SK-N-SH (cell line): ENCODE results near the gene FRY. TPM values are rescaled to one million over a fixed set of nuclear protein-coding genes. Genes with fewer than 3 reads are reported as not detected.

ENCODE experiments used
- CTCF ChIA-PET: fragments of 300-600, 350-600 bp; formaldehyde crosslinking; extraction: SDS; loops from one replicate; lab custom pipeline; 2021; lab: Yijun Ruan, JAX
- POLR2A ChIA-PET: fragments of 350-600 bp; sonication (Branson Sonifier 250); formaldehyde crosslinking; extraction: SDS; loops from one replicate; lab custom pipeline; 2020; ENCODE audit warnings: antibody characterized with exemption, inconsistent platforms; lab: Yijun Ruan, JAX
- DNase-seq: peaks from one replicate; pipeline ENCODE4 v3.0.0; 2012
- H2AFZ ChIP-seq: fragments of 200-600 bp; sonication (generic); 2 replicates; pipeline ENCODE4 v1.8.1; 2016; ENCODE audit warnings: antibody characterized with exemption, mild to moderate bottlenecking, low read depth
- H3F3A ChIP-seq: fragments of 200-600 bp; sonication (generic); replicated peaks from 2 replicates; pipeline ENCODE3; 2016; ENCODE audit warnings: antibody characterized with exemption, mild to moderate bottlenecking; ENCODE audit not compliant: insufficient read depth
- H3K27ac ChIP-seq, 2 experiments: fragments of 200-500 bp in 1 of 2; fragments of 200-600 bp in 1 of 2; sonication (Bioruptor generic) in 1 of 2; sonication (generic), shearing (Covaris generic) in 1 of 2; 2 replicates each; pipeline versions ENCODE4 v1.5.1 to v1.6.1; 2014 to 2016; ENCODE audit warnings: low read depth in 2 of 2, inconsistent platforms in 1 of 2, low read length in 1 of 2, mild to moderate bottlenecking in 1 of 2, mixed read lengths in 1 of 2
- H3K27me3 ChIP-seq: fragments of 200-600 bp; sonication (generic), shearing (Covaris generic); 2 replicates; pipeline ENCODE4 v1.6.1; 2016; ENCODE audit warnings: mixed run types; ENCODE audit not compliant: insufficient read depth
- H3K36me3 ChIP-seq, 2 experiments: fragments of 200-500 bp in 1 of 2; fragments of 200-600 bp in 1 of 2; sonication (Bioruptor generic) in 1 of 2; sonication (generic) in 1 of 2; replicated peaks in 1 of 2; 2 replicates each; pipeline versions ENCODE3 to v1.5.1; 2014 to 2016; ENCODE audit warnings: low read length in 1 of 2, mild to moderate bottlenecking in 1 of 2; ENCODE audit not compliant: insufficient read depth in 2 of 2, control insufficient read depth in 1 of 2
- H3K4me1 ChIP-seq, 2 experiments: fragments of 200-500 bp in 1 of 2; fragments of 200-600 bp in 1 of 2; sonication (Bioruptor generic) in 1 of 2; sonication (generic), shearing (Covaris generic) in 1 of 2; 2 replicates each; pipeline versions ENCODE4 v1.5.1 to v1.6.1; 2014 to 2016; ENCODE audit warnings: low read depth in 1 of 2, low read length in 1 of 2, mixed run types in 1 of 2; ENCODE audit not compliant: insufficient read depth in 2 of 2, control insufficient read depth in 1 of 2
- H3K4me2 ChIP-seq: fragments of 200-600 bp; sonication (generic), shearing (Covaris generic); 2 replicates; pipeline ENCODE4 v1.6.1; 2017; ENCODE audit warnings: mixed run types
- H3K4me3 ChIP-seq, 2 experiments: fragments of 200-500 bp in 1 of 2; fragments of 200-600 bp in 1 of 2; sonication (Bioruptor generic) in 1 of 2; sonication (generic), shearing (Covaris generic) in 1 of 2; 2 replicates each; pipeline versions ENCODE4 v1.5.1 to v1.8.1; 2014 to 2016; ENCODE audit warnings: low read depth in 2 of 2, inconsistent platforms in 1 of 2, low read length in 1 of 2, mild to moderate bottlenecking in 1 of 2, mixed read lengths in 1 of 2, moderate library complexity in 1 of 2
- H3K79me2 ChIP-seq: fragments of 200-600 bp; sonication (generic); 2 replicates; pipeline ENCODE4 v1.8.1; 2017; ENCODE audit warnings: mild to moderate bottlenecking; ENCODE audit not compliant: insufficient read depth
- H3K9ac ChIP-seq: fragments of 200-600 bp; sonication (generic); 2 replicates; pipeline ENCODE4 v1.6.1; 2017; ENCODE audit warnings: mixed run types
- H3K9me2 ChIP-seq: fragments of 200-600 bp; sonication (generic); 2 replicates; pipeline ENCODE4 v1.6.1; 2017; ENCODE audit warnings: mixed run types
- H3K9me3 ChIP-seq: fragments of 200-600 bp; sonication (generic); 2 replicates; pipeline ENCODE4 v1.6.1; 2017; ENCODE audit warnings: mixed run types, mild to moderate bottlenecking, moderate library complexity
- H4K20me1 ChIP-seq: fragments of 200-600 bp; sonication (generic); 2 replicates; pipeline ENCODE4 v1.6.1; 2017; ENCODE audit warnings: mild to moderate bottlenecking, mixed run types; ENCODE audit not compliant: insufficient read depth
- EP300 ChIP-seq, 2 experiments: IDR thresholded peaks; 2 replicates each; pipeline versions ENCODE4 v1.4.0 to v1.6.1; 2012; ENCODE audit warnings: borderline replicate concordance in 1 of 2, low read depth in 1 of 2, low read length in 1 of 2
- GATA2 ChIP-seq: sonication (generic); formaldehyde crosslinking; IDR thresholded peaks from 2 replicates; pipeline ENCODE4 v1.5.0; 2020; ENCODE audit warnings: mild to moderate bottlenecking, missing genetic modification reagents
- MEF2A ChIP-seq: IDR thresholded peaks from 2 replicates; pipeline ENCODE4 v1.4.0; 2012; ENCODE audit warnings: low read depth, borderline replicate concordance
- MXI1 ChIP-seq: IDR thresholded peaks from 2 replicates; pipeline ENCODE4 v1.6.1; 2012; ENCODE audit warnings: mild to moderate bottlenecking, low read depth, low read length, improper control_type of control experiment
- NRF1 ChIP-seq: IDR thresholded peaks from 2 replicates; pipeline ENCODE4 v1.6.1; 2012; ENCODE audit warnings: low read depth, mild to moderate bottlenecking, low read length
- RAD21 ChIP-seq: IDR thresholded peaks from 2 replicates; pipeline ENCODE4 v1.6.1; 2012; ENCODE audit warnings: mild to moderate bottlenecking, low read length
- RFX5 ChIP-seq: IDR thresholded peaks from 2 replicates; pipeline ENCODE4 v1.6.1; 2012; ENCODE audit warnings: mild to moderate bottlenecking, improper control_type of control experiment, low read length
- SIN3A ChIP-seq: IDR thresholded peaks from 2 replicates; pipeline ENCODE4 v1.6.1; 2012; ENCODE audit warnings: low read depth, mild to moderate bottlenecking, low read length, moderate library complexity, borderline replicate concordance
- SMC3 ChIP-seq: IDR thresholded peaks from 2 replicates; pipeline ENCODE4 v1.6.1; 2012; ENCODE audit warnings: low read depth, low read length, improper control_type of control experiment
- TCF12 ChIP-seq: IDR thresholded peaks from 2 replicates; pipeline ENCODE4 v1.4.0; 2012
- YY1 ChIP-seq: IDR thresholded peaks from 2 replicates; pipeline ENCODE4 v1.4.0; 2012; ENCODE audit warnings: low read depth, mild to moderate bottlenecking
- WGBS: methylation state at CpG from one replicate; pipeline ENCODE4 v1.1.6; 2017; ENCODE audit warnings: low lambda C conversion rate; 5-methylcytosine and 5-hydroxymethylcytosine counted together
- polyA plus RNA-seq, 3 experiments: library from polyadenylated mRNA; depleted of rRNA; stranded (reverse); fragments of >200 nt; gene quantifications; 2 replicates each; pipeline ENCODE4 v1.2.3, GENCODE V29; 2012
- TF ChIP-seq, protein P1 (sequence below): fragments of 200-600 bp; sonication (generic); IDR thresholded peaks from 2 replicates; pipeline ENCODE4 v1.6.1; 2017; ENCODE audit warnings: antibody characterized with exemption, mild to moderate bottlenecking, moderate library complexity
- TF ChIP-seq, protein P2 (sequence below): IDR thresholded peaks from 2 replicates; pipeline ENCODE4 v1.6.1; 2012; ENCODE audit warnings: mild to moderate bottlenecking, low read depth, low read length, moderate library complexity
- TF ChIP-seq, protein P3 (sequence below): IDR thresholded peaks from 2 replicates; pipeline ENCODE4 v1.4.0; 2012; ENCODE audit warnings: low read depth, borderline replicate concordance
- TF ChIP-seq, protein P4 (sequence below): IDR thresholded peaks from 2 replicates; pipeline ENCODE4 v1.4.0; 2012; ENCODE audit warnings: low read depth
- TF ChIP-seq, protein P5 (sequence below): IDR thresholded peaks from 2 replicates; pipeline ENCODE4; 2012

The FRY gene
- polyA plus RNA-seq, 1 of the 3 experiments (the other 2 are of a cell fraction): 1.4 TPM

DNA sequence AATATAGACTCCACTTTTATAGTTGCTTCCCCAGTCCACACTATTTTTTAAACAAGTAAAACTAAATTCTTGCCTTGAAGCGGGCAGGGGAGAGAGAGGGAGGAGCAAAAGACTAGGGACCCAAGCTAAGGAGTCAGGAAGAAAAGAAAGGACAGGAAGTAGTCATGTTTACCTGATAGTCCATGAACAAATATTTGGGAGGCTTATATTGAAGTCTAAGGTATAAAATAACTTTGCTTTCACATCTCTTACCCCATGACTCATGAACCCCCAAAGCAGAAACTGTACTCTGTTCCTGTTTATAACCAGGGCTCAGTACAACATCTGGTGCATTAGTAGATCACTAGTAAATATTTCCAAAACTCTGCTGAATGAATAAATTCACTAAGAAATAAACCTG is 216.3 kb downstream of the FRY start (continued):
- TF ChIP-seq, protein P1, sequence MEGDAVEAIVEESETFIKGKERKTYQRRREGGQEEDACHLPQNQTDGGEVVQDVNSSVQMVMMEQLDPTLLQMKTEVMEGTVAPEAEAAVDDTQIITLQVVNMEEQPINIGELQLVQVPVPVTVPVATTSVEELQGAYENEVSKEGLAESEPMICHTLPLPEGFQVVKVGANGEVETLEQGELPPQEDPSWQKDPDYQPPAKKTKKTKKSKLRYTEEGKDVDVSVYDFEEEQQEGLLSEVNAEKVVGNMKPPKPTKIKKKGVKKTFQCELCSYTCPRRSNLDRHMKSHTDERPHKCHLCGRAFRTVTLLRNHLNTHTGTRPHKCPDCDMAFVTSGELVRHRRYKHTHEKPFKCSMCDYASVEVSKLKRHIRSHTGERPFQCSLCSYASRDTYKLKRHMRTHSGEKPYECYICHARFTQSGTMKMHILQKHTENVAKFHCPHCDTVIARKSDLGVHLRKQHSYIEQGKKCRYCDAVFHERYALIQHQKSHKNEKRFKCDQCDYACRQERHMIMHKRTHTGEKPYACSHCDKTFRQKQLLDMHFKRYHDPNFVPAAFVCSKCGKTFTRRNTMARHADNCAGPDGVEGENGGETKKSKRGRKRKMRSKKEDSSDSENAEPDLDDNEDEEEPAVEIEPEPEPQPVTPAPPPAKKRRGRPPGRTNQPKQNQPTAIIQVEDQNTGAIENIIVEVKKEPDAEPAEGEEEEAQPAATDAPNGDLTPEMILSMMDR: no peak
- TF ChIP-seq, protein P2, sequence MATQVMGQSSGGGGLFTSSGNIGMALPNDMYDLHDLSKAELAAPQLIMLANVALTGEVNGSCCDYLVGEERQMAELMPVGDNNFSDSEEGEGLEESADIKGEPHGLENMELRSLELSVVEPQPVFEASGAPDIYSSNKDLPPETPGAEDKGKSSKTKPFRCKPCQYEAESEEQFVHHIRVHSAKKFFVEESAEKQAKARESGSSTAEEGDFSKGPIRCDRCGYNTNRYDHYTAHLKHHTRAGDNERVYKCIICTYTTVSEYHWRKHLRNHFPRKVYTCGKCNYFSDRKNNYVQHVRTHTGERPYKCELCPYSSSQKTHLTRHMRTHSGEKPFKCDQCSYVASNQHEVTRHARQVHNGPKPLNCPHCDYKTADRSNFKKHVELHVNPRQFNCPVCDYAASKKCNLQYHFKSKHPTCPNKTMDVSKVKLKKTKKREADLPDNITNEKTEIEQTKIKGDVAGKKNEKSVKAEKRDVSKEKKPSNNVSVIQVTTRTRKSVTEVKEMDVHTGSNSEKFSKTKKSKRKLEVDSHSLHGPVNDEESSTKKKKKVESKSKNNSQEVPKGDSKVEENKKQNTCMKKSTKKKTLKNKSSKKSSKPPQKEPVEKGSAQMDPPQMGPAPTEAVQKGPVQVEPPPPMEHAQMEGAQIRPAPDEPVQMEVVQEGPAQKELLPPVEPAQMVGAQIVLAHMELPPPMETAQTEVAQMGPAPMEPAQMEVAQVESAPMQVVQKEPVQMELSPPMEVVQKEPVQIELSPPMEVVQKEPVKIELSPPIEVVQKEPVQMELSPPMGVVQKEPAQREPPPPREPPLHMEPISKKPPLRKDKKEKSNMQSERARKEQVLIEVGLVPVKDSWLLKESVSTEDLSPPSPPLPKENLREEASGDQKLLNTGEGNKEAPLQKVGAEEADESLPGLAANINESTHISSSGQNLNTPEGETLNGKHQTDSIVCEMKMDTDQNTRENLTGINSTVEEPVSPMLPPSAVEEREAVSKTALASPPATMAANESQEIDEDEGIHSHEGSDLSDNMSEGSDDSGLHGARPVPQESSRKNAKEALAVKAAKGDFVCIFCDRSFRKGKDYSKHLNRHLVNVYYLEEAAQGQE: no peak
- TF ChIP-seq YY1: no peak
- TF ChIP-seq, all 33 proteins: peak for 0

DNA sequence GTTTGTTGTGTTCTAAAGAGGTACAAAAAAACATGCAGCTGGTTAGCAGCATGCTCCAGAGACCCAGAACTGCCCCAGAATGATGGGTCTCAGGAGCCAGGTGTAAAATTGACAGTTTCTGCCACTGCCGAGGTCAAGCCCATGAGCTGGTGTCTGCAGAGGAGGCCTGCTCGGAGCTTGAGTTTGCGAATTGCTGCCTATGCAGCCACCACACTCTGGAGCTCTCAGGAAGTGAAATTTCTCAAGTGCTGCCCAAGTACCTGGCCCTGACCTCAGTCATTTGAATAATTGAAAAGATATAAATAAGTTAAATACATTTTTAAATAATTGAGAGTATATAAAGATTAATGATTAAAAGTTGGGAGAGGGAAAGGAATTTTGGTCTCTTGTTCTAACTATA is 217.2 kb downstream of the FRY start:
- no peaks in the 10 kb centered on the region for H3K4me1 ChIP-seq
- ChIA-PET POLR2A (no interaction called here), CTCF (interaction anchor here (0.8 to 1.4 kb wide), 2 partner anchors 11 to 339 kb away, joined by 3 read pairs; no protein-coding TSS in a partner anchor)
- 77% methylated on average over 3 of the region's 3 CpGs for WGBS
- no peaks in the 10 kb centered on the region for H3F3A ChIP-seq
- H3K4me3 ChIP-seq: no peak overlapping the region
- no peak for DNase-seq
- no peaks in the 10 kb centered on the region for H3K79me2 ChIP-seq
- H3K9me2 ChIP-seq: no peaks in the 10 kb centered on the region
- no peaks in the 10 kb centered on the region for H3K9me3 ChIP-seq
- H3K4me2 ChIP-seq: no peak overlapping the region
- no peaks in the 10 kb centered on the region for H3K27me3 ChIP-seq
- TF ChIP-seq, protein P1: no peak
- TF ChIP-seq, protein P3, sequence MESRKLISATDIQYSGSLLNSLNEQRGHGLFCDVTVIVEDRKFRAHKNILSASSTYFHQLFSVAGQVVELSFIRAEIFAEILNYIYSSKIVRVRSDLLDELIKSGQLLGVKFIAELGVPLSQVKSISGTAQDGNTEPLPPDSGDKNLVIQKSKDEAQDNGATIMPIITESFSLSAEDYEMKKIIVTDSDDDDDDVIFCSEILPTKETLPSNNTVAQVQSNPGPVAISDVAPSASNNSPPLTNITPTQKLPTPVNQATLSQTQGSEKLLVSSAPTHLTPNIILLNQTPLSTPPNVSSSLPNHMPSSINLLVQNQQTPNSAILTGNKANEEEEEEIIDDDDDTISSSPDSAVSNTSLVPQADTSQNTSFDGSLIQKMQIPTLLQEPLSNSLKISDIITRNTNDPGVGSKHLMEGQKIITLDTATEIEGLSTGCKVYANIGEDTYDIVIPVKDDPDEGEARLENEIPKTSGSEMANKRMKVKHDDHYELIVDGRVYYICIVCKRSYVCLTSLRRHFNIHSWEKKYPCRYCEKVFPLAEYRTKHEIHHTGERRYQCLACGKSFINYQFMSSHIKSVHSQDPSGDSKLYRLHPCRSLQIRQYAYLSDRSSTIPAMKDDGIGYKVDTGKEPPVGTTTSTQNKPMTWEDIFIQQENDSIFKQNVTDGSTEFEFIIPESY: no peak
- TF ChIP-seq SIN3A (no peak), RFX5 (no peak), MXI1 (no peak), RAD21 (no peak), MEF2A (no peak), GATA2 (CRISPR knock-in tag) (no peak), SMC3 (no peak), NRF1 (no peak), TCF12 (no peak), EP300 (IDR thresholded peaks at IDR 0.05; ENCODE audit: borderline replicate concordance in 1 of 2, low read depth in 1 of 2, low read length in 1 of 2) (no peak)
- TF ChIP-seq, protein P4, sequence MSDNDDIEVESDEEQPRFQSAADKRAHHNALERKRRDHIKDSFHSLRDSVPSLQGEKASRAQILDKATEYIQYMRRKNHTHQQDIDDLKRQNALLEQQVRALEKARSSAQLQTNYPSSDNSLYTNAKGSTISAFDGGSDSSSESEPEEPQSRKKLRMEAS: no peak
- TF ChIP-seq, protein P5, sequence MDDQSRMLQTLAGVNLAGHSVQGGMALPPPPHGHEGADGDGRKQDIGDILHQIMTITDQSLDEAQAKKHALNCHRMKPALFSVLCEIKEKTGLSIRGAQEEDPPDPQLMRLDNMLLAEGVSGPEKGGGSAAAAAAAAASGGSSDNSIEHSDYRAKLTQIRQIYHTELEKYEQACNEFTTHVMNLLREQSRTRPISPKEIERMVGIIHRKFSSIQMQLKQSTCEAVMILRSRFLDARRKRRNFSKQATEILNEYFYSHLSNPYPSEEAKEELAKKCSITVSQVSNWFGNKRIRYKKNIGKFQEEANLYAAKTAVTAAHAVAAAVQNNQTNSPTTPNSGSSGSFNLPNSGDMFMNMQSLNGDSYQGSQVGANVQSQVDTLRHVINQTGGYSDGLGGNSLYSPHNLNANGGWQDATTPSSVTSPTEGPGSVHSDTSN: no peak
- no peaks in the 10 kb centered on the region for H4K20me1 ChIP-seq
- no peak overlapping the region for H3K27ac ChIP-seq
- no peak overlapping the region for H3K9ac ChIP-seq
- H3K36me3 ChIP-seq: peaks cover 0 to 4% of the 10 kb centered on the region in 2 experiments
- no peak overlapping the region for H2AFZ ChIP-seq
